Stimulated activated CD8-positive, alpha-beta memory T cell treated with anti-CD3 and anti-CD28 coated beads, Interleukin-12 subunit alpha, Interleukin-12 subunit beta, amount 100 ng/mL, for 24 hours (primary cell): ENCODE measurements around the gene PEPD.

Experiments
- DNase-seq: peaks from one replicate; pipeline ENCODE4 v3.0.0-alpha.2; 2020; ENCODE audit errors: extremely low read depth

The PEPD gene

GRCh38 chr19:33546656-33547055 is 25.1 kb upstream of the PEPD start:
- DNase-seq, result no peak

GRCh38 chr19:33545217-33545981 is 23.8 kb upstream of the PEPD start:
- no peak for DNase-seq

- no peak for DNase-seq
Observed at GRCh38 chr19:33535226-33535625, 13.6 kb upstream of the PEPD start.

DNA sequence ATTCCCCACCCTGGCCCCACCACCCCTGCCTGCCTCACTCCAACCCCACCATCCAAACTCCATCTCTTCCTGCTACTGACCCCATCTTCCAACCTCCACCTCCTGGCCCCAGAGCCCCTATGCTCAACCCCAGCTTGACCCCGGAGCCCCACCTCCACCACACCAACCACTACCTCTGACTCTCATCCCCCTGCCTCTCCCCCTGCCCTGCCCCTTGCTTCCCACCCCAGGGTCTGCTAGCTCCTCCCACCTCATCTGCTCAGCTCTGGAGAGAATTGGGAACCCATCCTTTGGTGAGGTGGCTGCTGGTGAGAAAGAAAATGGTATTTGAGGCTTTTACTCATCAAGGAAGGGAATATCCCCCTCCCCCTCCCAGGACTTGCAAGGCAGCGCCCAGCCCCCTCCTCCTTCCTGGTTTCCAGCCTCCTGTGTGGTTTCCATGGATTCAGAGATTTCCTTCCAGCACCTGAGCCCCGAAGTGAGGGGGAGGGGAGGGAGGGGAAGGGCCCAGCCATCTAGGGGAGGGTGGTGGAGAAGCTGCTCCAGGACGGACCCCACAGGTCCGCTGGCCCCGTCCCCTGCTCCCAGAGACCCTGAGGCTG is 11.4 kb upstream of the PEPD start:
- DNase-seq, result no peak

GRCh38 chr19:33530842-33531241 is 9.3 kb upstream of the PEPD start:
- no peak for DNase-seq

DNA sequence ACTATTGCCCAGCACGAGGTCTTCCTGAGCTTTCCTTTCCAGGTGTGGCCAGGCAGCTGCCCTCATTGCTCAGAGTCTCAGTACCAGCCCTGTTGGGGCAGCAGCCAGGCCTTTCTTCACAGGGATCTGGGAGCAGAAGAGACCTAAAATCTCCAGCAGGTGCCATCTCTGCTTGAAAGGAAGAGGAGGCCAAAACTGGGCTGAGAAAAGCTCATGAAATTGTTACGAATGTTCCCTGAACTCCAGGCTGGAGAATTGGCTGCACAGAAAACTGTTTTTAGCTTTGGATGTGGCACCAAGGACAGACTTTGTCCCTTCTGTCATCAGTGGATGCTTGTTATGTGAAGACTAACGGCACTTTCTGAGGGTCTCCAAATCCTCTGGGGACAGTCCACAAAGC is 8.7 kb upstream of the PEPD start:
- DNase-seq, result no peak

DNA sequence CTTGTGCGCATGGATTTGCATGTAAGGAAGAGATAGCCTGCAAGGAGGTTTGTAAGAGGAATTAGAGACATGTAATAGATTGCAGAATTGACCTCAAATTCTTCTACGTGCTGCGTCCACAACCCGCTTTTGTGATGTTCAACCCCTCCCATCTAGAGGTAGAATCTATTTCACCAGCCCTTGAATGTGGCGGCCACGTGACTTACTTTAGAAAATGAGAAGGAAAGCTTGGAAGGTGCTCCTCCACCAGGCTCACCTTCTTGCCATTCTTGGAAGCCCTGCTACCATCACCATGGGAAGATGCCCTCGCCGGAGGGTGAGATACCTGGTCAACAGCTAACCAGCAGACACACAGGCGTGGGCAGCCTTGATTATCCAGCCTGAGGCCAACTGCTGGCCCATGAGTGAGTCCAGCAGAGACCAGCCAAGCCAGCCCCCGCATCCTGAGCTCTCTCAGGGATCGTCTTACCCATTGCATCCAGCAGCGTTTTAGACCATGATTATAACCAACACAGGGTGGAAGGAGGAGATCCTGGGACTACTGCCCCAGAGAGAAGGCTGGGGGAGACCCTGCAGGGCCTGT is 7.6 kb upstream of the PEPD start:
- no peak for DNase-seq

DNA sequence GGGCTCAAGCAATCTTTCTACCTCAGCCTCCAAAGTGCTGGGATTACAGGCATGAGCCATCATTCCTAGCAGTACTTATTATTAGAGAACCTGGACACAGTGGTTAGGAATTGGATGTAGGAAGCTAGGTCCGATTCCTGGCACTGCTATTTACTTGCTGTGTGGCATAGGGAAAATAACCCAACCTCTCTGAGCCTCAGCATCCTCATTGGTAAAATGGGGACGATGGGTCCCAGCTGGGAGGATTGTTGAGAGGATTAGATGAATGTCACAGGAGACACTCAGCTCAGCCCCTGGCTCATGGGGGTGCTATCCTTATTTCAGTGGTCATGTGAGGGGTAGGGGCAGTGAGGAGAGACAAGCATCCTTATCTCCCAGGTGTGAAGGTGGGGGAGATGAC is 6.8 kb upstream of the PEPD start:
- DNase-seq, result no peak

DNA sequence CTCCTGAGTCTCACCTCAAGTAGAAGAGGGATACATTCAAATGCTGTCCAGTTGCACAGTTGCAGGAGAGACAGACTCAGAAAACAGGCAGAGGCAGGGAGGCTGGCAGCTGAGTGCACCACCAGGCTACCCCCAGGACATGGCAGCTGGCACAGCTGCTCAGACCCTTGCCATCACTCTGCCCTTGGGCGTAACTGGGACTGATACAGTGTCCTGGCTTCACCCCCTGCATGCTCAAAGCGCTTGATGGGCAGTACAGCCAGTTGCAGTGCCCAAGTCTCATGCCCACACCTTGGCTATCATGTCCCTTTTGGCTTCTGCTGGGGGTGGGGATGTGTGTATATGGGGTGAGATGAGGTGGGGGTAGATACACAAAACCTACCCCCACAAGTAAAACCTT is 5.5 kb upstream of the PEPD start:
- no peak for DNase-seq

GRCh38 chr19:33524024-33524664 is 2.6 kb upstream of the PEPD start:
- no peak for DNase-seq

DNA sequence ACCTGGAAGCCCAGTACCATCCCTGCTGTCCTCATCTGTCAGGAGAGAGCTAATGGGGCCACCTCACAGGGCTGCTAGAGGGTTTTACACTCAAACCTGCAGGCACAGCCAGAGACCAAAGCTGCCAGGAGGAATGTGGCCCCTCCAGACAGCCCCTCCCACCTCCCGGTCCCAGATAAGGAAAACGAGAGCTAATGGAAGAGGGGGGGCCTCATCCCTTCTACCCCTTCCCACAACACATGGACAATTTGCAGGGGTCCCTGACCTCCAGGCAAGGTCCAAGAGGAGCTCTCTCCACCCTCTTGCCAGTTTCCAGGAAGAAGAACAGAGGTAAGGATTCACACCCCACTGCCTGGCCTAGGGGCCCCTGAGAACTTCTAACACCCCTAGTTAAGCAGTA is 1.6 kb upstream of the PEPD start:
- DNase-seq, result no peak

DNA sequence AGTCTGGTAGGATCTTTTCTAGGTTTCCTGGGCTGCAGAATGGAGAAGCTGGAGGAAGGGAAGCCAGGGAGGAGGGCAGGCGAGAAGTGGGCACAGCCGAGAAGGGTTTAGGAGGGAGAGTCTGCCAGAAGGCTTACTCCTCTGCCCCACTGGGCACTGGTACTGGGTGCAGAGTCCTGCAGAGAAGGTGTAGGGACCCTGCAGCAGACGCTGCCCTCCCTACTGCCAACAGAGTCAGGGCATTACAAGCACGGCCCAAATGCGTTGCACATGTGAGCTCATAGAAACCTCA is 726 bp upstream of the PEPD start:
- no peak for DNase-seq

GRCh38 chr19:33520844-33521479 is 629 bp downstream of the PEPD start:
- no peak for DNase-seq

DNA sequence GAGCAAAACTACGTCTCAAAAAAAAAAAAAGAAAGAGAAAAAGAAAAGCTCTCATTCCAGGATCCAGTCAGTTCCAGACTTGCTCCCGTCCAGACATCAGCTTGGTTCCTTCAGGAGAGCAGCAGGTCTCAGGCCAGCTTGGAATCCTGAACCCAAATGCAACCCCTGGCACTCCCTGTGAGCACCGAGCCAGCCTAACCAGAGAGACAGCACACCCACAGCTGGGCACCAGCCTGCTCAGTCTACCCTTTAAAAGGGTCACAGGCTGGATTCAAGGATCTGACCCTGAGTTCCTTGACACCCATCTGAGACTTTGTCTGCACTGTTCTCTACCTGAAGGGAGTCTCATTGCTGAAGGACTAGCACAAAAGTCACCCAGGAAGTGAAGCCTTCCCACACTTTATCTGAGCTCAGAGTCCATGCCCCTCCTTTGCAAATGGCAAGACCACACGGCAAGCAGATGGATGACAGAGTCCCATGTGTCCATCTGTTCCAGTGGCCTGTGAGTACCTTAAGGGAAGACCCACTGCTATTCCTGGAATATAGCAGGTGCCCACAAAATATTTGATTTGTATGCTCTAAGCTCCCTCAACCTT is 1.4 kb downstream of the PEPD start:
- DNase-seq, result no peak

DNA sequence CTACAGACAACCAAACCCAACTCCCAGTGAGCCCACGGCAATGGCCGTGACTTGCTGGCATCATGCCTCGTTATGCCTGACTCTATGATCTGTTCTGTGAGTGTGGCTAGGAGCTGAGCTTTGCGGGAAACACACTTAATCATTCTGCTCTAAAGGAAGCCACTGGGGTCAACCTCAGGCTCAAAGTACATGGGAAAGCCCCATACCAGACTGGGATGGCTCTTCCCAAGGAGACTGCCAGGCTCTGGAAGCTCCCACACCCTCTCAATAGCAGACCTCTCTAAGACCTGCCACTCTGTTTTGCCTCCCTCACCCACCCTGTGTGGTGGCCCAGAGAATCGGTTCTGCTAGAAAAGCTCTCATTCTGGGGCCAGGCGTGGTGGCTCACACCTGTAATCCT is 2.2 kb downstream of the PEPD start:
- no peak for DNase-seq

- DNase-seq, result no peak
Observed at GRCh38 chr19:33518541-33518940, 3.0 kb downstream of the PEPD start.

- no peak for DNase-seq
Observed at GRCh38 chr19:33517922-33518321, 3.7 kb downstream of the PEPD start.

GRCh38 chr19:33515921-33516320 is 5.7 kb downstream of the PEPD start:
- no peak for DNase-seq

DNA sequence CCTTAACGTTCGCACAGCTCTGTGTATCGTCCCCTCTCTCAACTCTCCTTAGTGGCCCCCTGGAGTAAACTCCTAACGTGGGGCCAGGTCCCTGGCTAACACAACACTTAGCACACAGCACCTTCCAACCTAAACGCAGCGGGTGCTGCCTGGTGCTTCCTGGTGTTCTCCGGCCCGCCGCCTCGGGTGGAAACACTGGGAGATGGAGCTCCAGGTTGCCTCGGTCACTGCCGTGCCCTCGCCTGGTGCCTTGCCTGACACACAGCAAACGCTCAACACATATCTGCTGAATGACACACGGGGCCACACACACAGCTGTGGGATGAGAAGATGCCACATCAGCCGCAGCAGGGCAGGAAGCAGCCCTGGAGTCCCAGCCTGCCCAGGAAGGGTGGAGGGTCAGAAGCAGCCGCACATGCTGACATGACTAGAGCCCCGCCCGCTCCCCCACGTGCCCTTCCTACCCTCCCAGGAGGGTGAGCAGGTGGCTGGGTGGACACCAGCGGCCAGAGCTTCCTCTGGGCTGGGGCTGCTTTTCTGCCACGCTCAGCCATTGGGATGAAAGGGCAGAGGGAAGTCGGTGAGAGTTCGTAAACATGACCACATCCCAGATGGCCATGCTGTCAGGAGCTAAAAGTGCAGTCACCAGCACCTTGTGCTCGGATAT is 6.6 kb downstream of the PEPD start:
- no peak for DNase-seq

GRCh38 chr19:33513424-33513823 is 8.2 kb downstream of the PEPD start:
- DNase-seq, result no peak

DNA sequence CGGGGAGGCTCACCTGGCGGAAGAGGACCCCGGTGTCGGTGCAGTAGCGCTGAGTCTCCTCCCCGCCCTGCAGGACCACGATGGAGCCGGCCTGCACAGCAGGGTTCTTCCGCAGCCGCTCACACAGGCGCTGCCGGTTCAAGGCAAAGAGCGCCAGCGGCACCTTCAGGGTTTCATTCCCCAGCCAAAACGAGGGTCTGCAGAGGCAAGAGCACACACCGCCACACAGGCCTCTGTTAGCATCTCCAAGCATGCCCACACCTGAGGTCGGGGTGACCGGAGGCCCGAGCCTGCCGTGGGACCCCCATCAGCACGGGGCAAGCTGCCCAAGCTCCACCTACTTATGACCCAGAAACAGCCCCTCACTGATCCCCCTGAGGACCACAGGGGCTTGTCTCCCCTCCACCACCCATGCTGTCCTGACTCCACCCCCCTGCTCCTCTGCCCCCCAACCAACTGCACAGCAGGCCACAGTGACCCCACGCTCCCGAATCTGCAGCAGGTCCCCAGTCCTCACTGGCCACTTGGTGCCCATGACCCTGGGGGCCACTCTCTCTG is 8.9 kb downstream of the PEPD start:
- no peak for DNase-seq
